ENCODE results near the gene MICAL3.

The MICAL3 gene

GRCh38 chr22:17982572-17983141 is 41.7 kb downstream of the MICAL3 start:
- Histone ChIP-seq H4K8ac (ENCODE audit: low read depth, low read length) (no peak overlapping the region), H2BK120ac (ENCODE audit: low read depth, low read length) (no peak overlapping the region), H3K27me3 (ENCODE audit: insufficient read depth, low read length, poor library complexity) (no peaks in the 10 kb centered on the region), H3K18ac (ENCODE audit: low read length) (no peak overlapping the region), H3K4me2 (ENCODE audit: low read length) (no peak overlapping the region), H3K4me1 (ENCODE audit: control insufficient read depth, low read depth, low read length) (peaks cover 2% of the 10 kb centered on the region), H3K56ac (ENCODE audit: low read length) (no peak overlapping the region), H3K27ac (ENCODE audit: low read depth, low read length) (no peak overlapping the region), H3K4me3 (ENCODE audit: low read length) (no peak overlapping the region), H2BK5ac (ENCODE audit: low read length) (no peak overlapping the region), H4K5ac (ENCODE audit: low read length) (no peak overlapping the region), H3K9ac (ENCODE audit: low read length) (no peak overlapping the region), H3K79me1 (ENCODE audit: low read length) (peaks cover 13% of the 10 kb centered on the region), H3K79me2 (ENCODE audit: control insufficient read depth, insufficient read depth, low read length) (peaks cover 14% of the 10 kb centered on the region), H3K4ac (ENCODE audit: low read depth, low read length) (no peak overlapping the region), H3K23ac (ENCODE audit: low read length) (no peak overlapping the region), H2BK15ac (replicated peaks; ENCODE audit: low read depth) (no peak overlapping the region), H2AK5ac (ENCODE audit: low read length) (no peak overlapping the region), H3K36me3 (ENCODE audit: control insufficient read depth, insufficient read depth, low read length) (no peaks in the 10 kb centered on the region)
- DNase-seq, result no peak
- no CpG with 5 or more reads among the region's 7 CpGs for WGBS (ENCODE audit: extremely low coverage, insufficient coverage, low lambda C conversion rate)

GRCh38 chr22:17981497-17981896 is 42.9 kb downstream of the MICAL3 start:
- no peak overlapping the region for H3K4ac ChIP-seq (ENCODE audit: low read depth, low read length)
- no peaks in the 10 kb centered on the region for H3K36me3 ChIP-seq (ENCODE audit: control insufficient read depth, insufficient read depth, low read length)
- H4K5ac ChIP-seq (ENCODE audit: low read length), result no peak overlapping the region
- no peak overlapping the region for H3K27ac ChIP-seq (ENCODE audit: low read depth, low read length)
- H3K23ac ChIP-seq (ENCODE audit: low read length), result no peak overlapping the region
- H3K9ac ChIP-seq (ENCODE audit: low read length), result no peak overlapping the region
- no peak overlapping the region for H2BK15ac ChIP-seq (replicated peaks; ENCODE audit: low read depth)
- WGBS (ENCODE audit: extremely low coverage, insufficient coverage, low lambda C conversion rate), result no CpG with 5 or more reads among the region's 6 CpGs
- no peak overlapping the region for H2BK5ac ChIP-seq (ENCODE audit: low read length)
- H3K79me2 ChIP-seq (ENCODE audit: control insufficient read depth, insufficient read depth, low read length), result peaks cover 11% of the 10 kb centered on the region
- no peak for DNase-seq
- H3K18ac ChIP-seq (ENCODE audit: low read length), result no peak overlapping the region
- no peaks in the 10 kb centered on the region for H3K27me3 ChIP-seq (ENCODE audit: insufficient read depth, low read length, poor library complexity)
- no peak overlapping the region for H2BK120ac ChIP-seq (ENCODE audit: low read depth, low read length)
- no peak overlapping the region for H3K4me2 ChIP-seq (ENCODE audit: low read length)
- H3K4me3 ChIP-seq (ENCODE audit: low read length), result no peak overlapping the region
- no peak overlapping the region for H2AK5ac ChIP-seq (ENCODE audit: low read length)
- H4K8ac ChIP-seq (ENCODE audit: low read depth, low read length), result no peak overlapping the region
- no peak overlapping the region for H3K56ac ChIP-seq (ENCODE audit: low read length)
- H3K4me1 ChIP-seq (ENCODE audit: control insufficient read depth, low read depth, low read length), result peaks cover 2% of the 10 kb centered on the region
- H3K79me1 ChIP-seq (ENCODE audit: low read length), result peaks cover 13% of the 10 kb centered on the region

- H3K79me2 ChIP-seq (ENCODE audit: control insufficient read depth, insufficient read depth, low read length), result peaks cover 13% of the 10 kb centered on the region
- H3K18ac ChIP-seq (ENCODE audit: low read length), result no peak overlapping the region
- no peak overlapping the region for H2BK5ac ChIP-seq (ENCODE audit: low read length)
- H3K36me3 ChIP-seq (ENCODE audit: control insufficient read depth, insufficient read depth, low read length), result no peaks in the 10 kb centered on the region
- H3K23ac ChIP-seq (ENCODE audit: low read length), result no peak overlapping the region
- H3K4me3 ChIP-seq (ENCODE audit: low read length), result no peak overlapping the region
- H2AK5ac ChIP-seq (ENCODE audit: low read length), result no peak overlapping the region
- H3K4me1 ChIP-seq (ENCODE audit: control insufficient read depth, low read depth, low read length), result peaks cover 2% of the 10 kb centered on the region
- H3K9ac ChIP-seq (ENCODE audit: low read length), result no peak overlapping the region
- H3K27ac ChIP-seq (ENCODE audit: low read depth, low read length), result no peak overlapping the region
- H3K79me1 ChIP-seq (ENCODE audit: low read length), result peaks cover 13% of the 10 kb centered on the region
- no peak overlapping the region for H3K4me2 ChIP-seq (ENCODE audit: low read length)
- no peak overlapping the region for H2BK15ac ChIP-seq (replicated peaks; ENCODE audit: low read depth)
- H4K8ac ChIP-seq (ENCODE audit: low read depth, low read length), result no peak overlapping the region
- H3K4ac ChIP-seq (ENCODE audit: low read depth, low read length), result no peak overlapping the region
- no peak overlapping the region for H2BK120ac ChIP-seq (ENCODE audit: low read depth, low read length)
- no peak overlapping the region for H4K5ac ChIP-seq (ENCODE audit: low read length)
- no peak for DNase-seq
- H3K56ac ChIP-seq (ENCODE audit: low read length), result no peak overlapping the region
- H3K27me3 ChIP-seq (ENCODE audit: insufficient read depth, low read length, poor library complexity), result no peaks in the 10 kb centered on the region
- WGBS (ENCODE audit: extremely low coverage, insufficient coverage, low lambda C conversion rate), result no CpG with 5 or more reads among the region's 13 CpGs
Measured at GRCh38 chr22:17980638-17981051, 43.7 kb downstream of the MICAL3 start.

GRCh38 chr22:17980015-17980590 is 44.3 kb downstream of the MICAL3 start:
- no peak overlapping the region for H3K27ac ChIP-seq (ENCODE audit: low read depth, low read length)
- H3K4me1 ChIP-seq (ENCODE audit: control insufficient read depth, low read depth, low read length), result peaks cover 2% of the 10 kb centered on the region
- WGBS (ENCODE audit: extremely low coverage, insufficient coverage, low lambda C conversion rate), result no CpG with 5 or more reads among the region's 7 CpGs
- peaks cover 13% of the 10 kb centered on the region for H3K79me2 ChIP-seq (ENCODE audit: control insufficient read depth, insufficient read depth, low read length)
- H3K56ac ChIP-seq (ENCODE audit: low read length), result no peak overlapping the region
- H3K4me3 ChIP-seq (ENCODE audit: low read length), result no peak overlapping the region
- no peaks in the 10 kb centered on the region for H3K36me3 ChIP-seq (ENCODE audit: control insufficient read depth, insufficient read depth, low read length)
- H3K27me3 ChIP-seq (ENCODE audit: insufficient read depth, low read length, poor library complexity), result no peaks in the 10 kb centered on the region
- H2AK5ac ChIP-seq (ENCODE audit: low read length), result no peak overlapping the region
- H3K4ac ChIP-seq (ENCODE audit: low read depth, low read length), result no peak overlapping the region
- H3K79me1 ChIP-seq (ENCODE audit: low read length), result peaks cover 13% of the 10 kb centered on the region
- H3K23ac ChIP-seq (ENCODE audit: low read length), result no peak overlapping the region
- no peak overlapping the region for H4K5ac ChIP-seq (ENCODE audit: low read length)
- no peak for DNase-seq
- no peak overlapping the region for H2BK15ac ChIP-seq (replicated peaks; ENCODE audit: low read depth)
- no peak overlapping the region for H2BK5ac ChIP-seq (ENCODE audit: low read length)
- H3K9ac ChIP-seq (ENCODE audit: low read length), result no peak overlapping the region
- no peak overlapping the region for H4K8ac ChIP-seq (ENCODE audit: low read depth, low read length)
- no peak overlapping the region for H3K4me2 ChIP-seq (ENCODE audit: low read length)
- no peak overlapping the region for H2BK120ac ChIP-seq (ENCODE audit: low read depth, low read length)
- H3K18ac ChIP-seq (ENCODE audit: low read length), result no peak overlapping the region

GRCh38 chr22:17978027-17978426 is 46.3 kb downstream of the MICAL3 start:
- no peak for DNase-seq
- peaks cover 14% of the 10 kb centered on the region for H3K79me1 ChIP-seq (ENCODE audit: low read length)
- H3K4me1 ChIP-seq (ENCODE audit: control insufficient read depth, low read depth, low read length), result peaks cover 2% of the 10 kb centered on the region
- H3K4me3 ChIP-seq (ENCODE audit: low read length), result no peak overlapping the region
- H3K23ac ChIP-seq (ENCODE audit: low read length), result no peak overlapping the region
- no peak overlapping the region for H3K4me2 ChIP-seq (ENCODE audit: low read length)
- H2BK15ac ChIP-seq (replicated peaks; ENCODE audit: low read depth), result no peak overlapping the region
- no peak overlapping the region for H2AK5ac ChIP-seq (ENCODE audit: low read length)
- no peaks in the 10 kb centered on the region for H3K36me3 ChIP-seq (ENCODE audit: control insufficient read depth, insufficient read depth, low read length)
- H3K18ac ChIP-seq (ENCODE audit: low read length), result no peak overlapping the region
- no peak overlapping the region for H3K56ac ChIP-seq (ENCODE audit: low read length)
- no peak overlapping the region for H4K5ac ChIP-seq (ENCODE audit: low read length)
- no peak overlapping the region for H3K9ac ChIP-seq (ENCODE audit: low read length)
- no peak overlapping the region for H2BK120ac ChIP-seq (ENCODE audit: low read depth, low read length)
- no peak overlapping the region for H3K27ac ChIP-seq (ENCODE audit: low read depth, low read length)
- peaks cover 13% of the 10 kb centered on the region for H3K79me2 ChIP-seq (ENCODE audit: control insufficient read depth, insufficient read depth, low read length)
- H4K8ac ChIP-seq (ENCODE audit: low read depth, low read length), result no peak overlapping the region
- no peak overlapping the region for H3K4ac ChIP-seq (ENCODE audit: low read depth, low read length)
- H2BK5ac ChIP-seq (ENCODE audit: low read length), result no peak overlapping the region
- no peaks in the 10 kb centered on the region for H3K27me3 ChIP-seq (ENCODE audit: insufficient read depth, low read length, poor library complexity)

GRCh38 chr22:17977371-17977770 is 47.0 kb downstream of the MICAL3 start:
- no peak overlapping the region for H2BK120ac ChIP-seq (ENCODE audit: low read depth, low read length)
- H2BK5ac ChIP-seq (ENCODE audit: low read length), result no peak overlapping the region
- WGBS (ENCODE audit: extremely low coverage, insufficient coverage, low lambda C conversion rate), result no CpG with 5 or more reads among the region's 2 CpGs
- H3K4me2 ChIP-seq (ENCODE audit: low read length), result no peak overlapping the region
- H3K9ac ChIP-seq (ENCODE audit: low read length), result no peak overlapping the region
- H3K56ac ChIP-seq (ENCODE audit: low read length), result no peak overlapping the region
- peaks cover 5% of the 10 kb centered on the region for H3K4me1 ChIP-seq (ENCODE audit: control insufficient read depth, low read depth, low read length)
- H2BK15ac ChIP-seq (replicated peaks; ENCODE audit: low read depth), result no peak overlapping the region
- H3K4me3 ChIP-seq (ENCODE audit: low read length), result no peak overlapping the region
- no peak overlapping the region for H3K23ac ChIP-seq (ENCODE audit: low read length)
- H4K8ac ChIP-seq (ENCODE audit: low read depth, low read length), result no peak overlapping the region
- H2AK5ac ChIP-seq (ENCODE audit: low read length), result no peak overlapping the region
- no peak overlapping the region for H3K18ac ChIP-seq (ENCODE audit: low read length)
- no peak overlapping the region for H3K4ac ChIP-seq (ENCODE audit: low read depth, low read length)
- H3K27me3 ChIP-seq (ENCODE audit: insufficient read depth, low read length, poor library complexity), result no peaks in the 10 kb centered on the region
- H3K79me2 ChIP-seq (ENCODE audit: control insufficient read depth, insufficient read depth, low read length), result peaks cover 12% of the 10 kb centered on the region
- DNase-seq, result no peak
- peaks cover 14% of the 10 kb centered on the region for H3K79me1 ChIP-seq (ENCODE audit: low read length)
- no peak overlapping the region for H4K5ac ChIP-seq (ENCODE audit: low read length)
- no peaks in the 10 kb centered on the region for H3K36me3 ChIP-seq (ENCODE audit: control insufficient read depth, insufficient read depth, low read length)
- H3K27ac ChIP-seq (ENCODE audit: low read depth, low read length), result no peak overlapping the region

All from mesendoderm (in vitro differentiated cells).